SK-N-SH treated with all-trans-retinoic acid at 6 μM for 48 hours (cell line): ENCODE results near the gene PTH1R.

Experiments used
- ARNTL ChIP-seq: fragments of 450-650 bp; formaldehyde crosslinking; IDR thresholded peaks from 2 replicates; pipeline ENCODE4 v1.5.0; 2020; ENCODE audit warnings: low read depth, mild to moderate bottlenecking, moderate library complexity, borderline replicate concordance
- BACH2 ChIP-seq: fragments of 250-450 bp; sonication (Bioruptor Pico); IDR thresholded peaks from 2 replicates; pipeline ENCODE4 v1.9.0; 2021; ENCODE audit warnings: mild to moderate bottlenecking, borderline replicate concordance
- CSRNP3 ChIP-seq: fragments of 250-450 bp; sonication (Bioruptor Pico); IDR thresholded peaks from 2 replicates; pipeline ENCODE4 v1.5.1; 2021; ENCODE audit warnings: mild to moderate bottlenecking, moderate library complexity
- OSR1 ChIP-seq: fragments of 250-450 bp; sonication (Bioruptor Pico); IDR thresholded peaks from 2 replicates; pipeline ENCODE4 v1.8.0; 2022; ENCODE audit warnings: moderate library complexity, mild to moderate bottlenecking, inconsistent platforms
- PATZ1 ChIP-seq: fragments of 250-450 bp; sonication (Bioruptor Pico); IDR thresholded peaks from 2 replicates; pipeline ENCODE4 v1.8.0; 2020; ENCODE audit warnings: mild to moderate bottlenecking, moderate library complexity, borderline replicate concordance
- PPARA ChIP-seq: fragments of 250-450 bp; sonication (Bioruptor Pico); IDR thresholded peaks from 2 replicates; pipeline ENCODE4 v1.5.0; 2020; ENCODE audit warnings: mild to moderate bottlenecking, borderline replicate concordance
- RARB ChIP-seq: fragments of 250-450 bp; sonication (Bioruptor Pico); IDR thresholded peaks from 2 replicates; pipeline ENCODE4 v1.8.0; 2021; ENCODE audit warnings: mild to moderate bottlenecking, moderate library complexity
- ZNF565 ChIP-seq: fragments of 450-650 bp; formaldehyde crosslinking; conservative IDR thresholded peaks from 2 replicates; pipeline ENCODE4 v1.5.0; 2020; ENCODE audit warnings: low read depth, mild to moderate bottlenecking, moderate library complexity
- ZNF8 ChIP-seq: fragments of 450-650 bp; formaldehyde crosslinking; IDR thresholded peaks from 2 replicates; pipeline ENCODE4 v1.5.0; 2020; ENCODE audit warnings: mild to moderate bottlenecking, moderate library complexity
- TF ChIP-seq, protein P1 (sequence below): fragments of 250-450 bp; sonication (Bioruptor Pico); IDR thresholded peaks from 2 replicates; pipeline ENCODE4 v1.8.0; 2021; ENCODE audit warnings: low read depth, mild to moderate bottlenecking, moderate library complexity, borderline replicate concordance
- TF ChIP-seq, protein P2 (sequence below): fragments of 250-450 bp; sonication (Bioruptor Pico); IDR thresholded peaks from 2 replicates; pipeline ENCODE4 v1.5.0; 2020; ENCODE audit warnings: mild to moderate bottlenecking, moderate library complexity

GRCh38 chr3:46921041-46921440, 43.5 kb downstream of the PTH1R start:
- TF ChIP-seq RARB (no peak), ARNTL (CRISPR knock-in tag) (no peak), PATZ1 (no peak), BACH2 (no peak), ZNF565 (CRISPR knock-in tag) (no peak), OSR1 (no peak), ZNF8 (CRISPR knock-in tag) (no peak), CSRNP3 (no peak), PPARA (no peak)
- TF ChIP-seq, protein P1, sequence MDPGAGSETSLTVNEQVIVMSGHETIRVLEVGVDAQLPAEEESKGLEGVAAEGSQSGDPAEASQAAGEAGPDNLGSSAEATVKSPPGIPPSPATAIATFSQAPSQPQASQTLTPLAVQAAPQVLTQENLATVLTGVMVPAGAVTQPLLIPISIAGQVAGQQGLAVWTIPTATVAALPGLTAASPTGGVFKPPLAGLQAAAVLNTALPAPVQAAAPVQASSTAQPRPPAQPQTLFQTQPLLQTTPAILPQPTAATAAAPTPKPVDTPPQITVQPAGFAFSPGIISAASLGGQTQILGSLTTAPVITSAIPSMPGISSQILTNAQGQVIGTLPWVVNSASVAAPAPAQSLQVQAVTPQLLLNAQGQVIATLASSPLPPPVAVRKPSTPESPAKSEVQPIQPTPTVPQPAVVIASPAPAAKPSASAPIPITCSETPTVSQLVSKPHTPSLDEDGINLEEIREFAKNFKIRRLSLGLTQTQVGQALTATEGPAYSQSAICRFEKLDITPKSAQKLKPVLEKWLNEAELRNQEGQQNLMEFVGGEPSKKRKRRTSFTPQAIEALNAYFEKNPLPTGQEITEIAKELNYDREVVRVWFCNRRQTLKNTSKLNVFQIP (CRISPR knock-in tag): no peak
- TF ChIP-seq, protein P2, sequence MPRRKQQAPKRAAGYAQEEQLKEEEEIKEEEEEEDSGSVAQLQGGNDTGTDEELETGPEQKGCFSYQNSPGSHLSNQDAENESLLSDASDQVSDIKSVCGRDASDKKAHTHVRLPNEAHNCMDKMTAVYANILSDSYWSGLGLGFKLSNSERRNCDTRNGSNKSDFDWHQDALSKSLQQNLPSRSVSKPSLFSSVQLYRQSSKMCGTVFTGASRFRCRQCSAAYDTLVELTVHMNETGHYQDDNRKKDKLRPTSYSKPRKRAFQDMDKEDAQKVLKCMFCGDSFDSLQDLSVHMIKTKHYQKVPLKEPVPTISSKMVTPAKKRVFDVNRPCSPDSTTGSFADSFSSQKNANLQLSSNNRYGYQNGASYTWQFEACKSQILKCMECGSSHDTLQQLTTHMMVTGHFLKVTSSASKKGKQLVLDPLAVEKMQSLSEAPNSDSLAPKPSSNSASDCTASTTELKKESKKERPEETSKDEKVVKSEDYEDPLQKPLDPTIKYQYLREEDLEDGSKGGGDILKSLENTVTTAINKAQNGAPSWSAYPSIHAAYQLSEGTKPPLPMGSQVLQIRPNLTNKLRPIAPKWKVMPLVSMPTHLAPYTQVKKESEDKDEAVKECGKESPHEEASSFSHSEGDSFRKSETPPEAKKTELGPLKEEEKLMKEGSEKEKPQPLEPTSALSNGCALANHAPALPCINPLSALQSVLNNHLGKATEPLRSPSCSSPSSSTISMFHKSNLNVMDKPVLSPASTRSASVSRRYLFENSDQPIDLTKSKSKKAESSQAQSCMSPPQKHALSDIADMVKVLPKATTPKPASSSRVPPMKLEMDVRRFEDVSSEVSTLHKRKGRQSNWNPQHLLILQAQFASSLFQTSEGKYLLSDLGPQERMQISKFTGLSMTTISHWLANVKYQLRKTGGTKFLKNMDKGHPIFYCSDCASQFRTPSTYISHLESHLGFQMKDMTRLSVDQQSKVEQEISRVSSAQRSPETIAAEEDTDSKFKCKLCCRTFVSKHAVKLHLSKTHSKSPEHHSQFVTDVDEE (CRISPR knock-in tag): no peak
